Pancreas (tissue), 10 donors: Measurements from ENCODE around the gene PKP1. TPM values are rescaled to one million over a fixed set of nuclear protein-coding genes. Genes with fewer than 3 reads are reported as not detected.

Experiments used
- ATAC-seq, 4 donors: fragments of 200-7000 bp; cut with Tn5 transposase; one replicate each; pipeline versions ENCODE4 v1.8.0 to v1.9.1; 2020; ENCODE audit warnings: mild to moderate bottlenecking in 4 of 4, moderate library complexity in 4 of 4
- DNase-seq, 6 donors: peaks; one replicate each; pipeline ENCODE4 v3.0.0-alpha.2; 2020
- FAIRE-seq: peaks from 2 replicates; lab custom pipeline; 2012; peaks lifted over from hg19 to GRCh38; lab: Jason Lieb, UNC
- H3K27ac ChIP-seq, 4 donors: fragments of 200-600 bp; sonication (generic); 1 replicate in 3 of 4; 2 replicates in 1 of 4; pipeline versions ENCODE4 v1.5.0 to v1.8.0; 2020
- H3K27me3 ChIP-seq, 4 donors: fragments of 200-600 bp; one replicate each; pipeline ENCODE4 v1.8.0; 2021
- H3K36me3 ChIP-seq, 3 donors: fragments of 200-600 bp; sonication (generic) in 1 of 3; one replicate each; pipeline versions ENCODE4 v1.5.0 to v1.8.0; 2020 to 2021
- H3K4me1 ChIP-seq, 3 donors: fragments of 200-600 bp; one replicate each; pipeline ENCODE4 v1.8.0; 2021
- H3K4me3 ChIP-seq, 4 donors: fragments of 200-600 bp; sonication (generic) in 2 of 4; one replicate each; pipeline versions ENCODE4 v1.5.0 to v1.8.0; 2020 to 2021
- H3K9me3 ChIP-seq, 4 donors: fragments of 200-600 bp; one replicate each; pipeline ENCODE4 v1.8.0; 2021
- CTCF ChIP-seq, 4 donors: fragments of 200-600 bp; sonication (generic) in 3 of 4; IDR thresholded peaks; one replicate each; pipeline versions ENCODE4 v1.5.0 to v1.8.0; 2021; ENCODE audit warnings: antibody characterized with exemption in 4 of 4
- WGBS, 2 donors: extraction: QIAGEN DNeasy Blood & Tissue Kit; methylation state at CpG; one replicate each; pipeline ENCODE4 v1.1.7; 2013; 5-methylcytosine and 5-hydroxymethylcytosine counted together
- intact Hi-C, 3 donors: fragments of 100-400 bp; cut with DNase I; formaldehyde crosslinking; loops; one replicate each; pipeline versions ENCODE4 v1.11.1 to v1.14.2; 2022
- polyA plus RNA-seq, 2 donors: library from polyadenylated mRNA; stranded (reverse); fragments of 200-250 nt; gene quantifications; one replicate each; pipeline ENCODE4 v1.2.3, GENCODE V29; 2013
- total RNA-seq, 6 donors: library from RNA; stranded (reverse); fragmentation: NEBNext Ultra II Directional in 4 of 6; extraction: Animal tissue kit (Norgen Biotek cat#: 25700) in 4 of 6; gene quantifications; one replicate each; pipeline versions ENCODE4 v1.2.1 to v1.2.4, GENCODE V29; 2021 to 2023
- donor health status: healthy with polysubstance abuse.
- donor health status: DM: no; HTN: no; CAD: no; lungs with moderate emphysema.
- donor health status: DM: no; HTN: no; CAD: no.
- donor health status: control.
- donor health status: control.
- donor health status: Bipolar disorder and iron deficiency.
- donor health status: DM: yes; HTN: yes; CAD: no.
- donor health status: DM: no; HTN: no; CAD: no.
- donor health status: DM: no; HTN: no; CAD: no.
- donor health status: DM: yes; HTN: yes; CAD: no.

PKP1 gene
- total and polyA plus RNA-seq, 8 donors = 0.04 to 0.37 (median 0.12) TPM; not detected in 1

GRCh38 chr1:201371276-201371675 lies 88.0 kb downstream of the PKP1 start:
- intact Hi-C loops = no loop called here
- ATAC-seq (no peak), DNase-seq (no peak)

GRCh38 chr1:201371792-201372191 lies 88.5 kb downstream of the PKP1 start:
- Histone ChIP-seq H3K4me3 (no peak overlapping the region), H3K4me1 (no peaks in the 10 kb centered on the region), H3K27ac (no peak overlapping the region), H3K36me3 (no peaks in the 10 kb centered on the region), H3K9me3 (no peaks in the 10 kb centered on the region), H3K27me3 (no peaks in the 10 kb centered on the region)
- no peak for TF ChIP-seq CTCF (IDR thresholded peaks at IDR 0.05)
- WGBS, 2 donors = 50 to 55% methylated on average over 6 of the region's 6 CpGs
- FAIRE-seq = no peak
- intact Hi-C loops = no loop called here
- ATAC-seq = no peak
- DNase-seq = no peak

More at GRCh38 chr1:201371276-201371675, 88.0 kb downstream of the PKP1 start:
- Histone ChIP-seq H3K27ac (no peak overlapping the region), H3K9me3 (no peaks in the 10 kb centered on the region), H3K36me3 (no peaks in the 10 kb centered on the region), H3K4me3 (no peak overlapping the region), H3K27me3 (no peaks in the 10 kb centered on the region), H3K4me1 (no peaks in the 10 kb centered on the region)
- WGBS, 2 donors = 62 to 69% methylated on average over 9 of the region's 9 CpGs
- TF ChIP-seq CTCF (IDR thresholded peaks at IDR 0.05) = no peak
- FAIRE-seq = no peak

- 12 to 16% methylated on average over 7 of the region's 7 CpGs for WGBS, 2 donors
Measured at GRCh38 chr1:201374364-201374763, 91.1 kb downstream of the PKP1 start.

GRCh38 chr1:201375169-201375568 lies 91.9 kb downstream of the PKP1 start:
- Histone ChIP-seq H3K4me1 (no peaks in the 10 kb centered on the region), H3K27me3 (no peaks in the 10 kb centered on the region), H3K9me3 (no peaks in the 10 kb centered on the region), H3K4me3 (no peak overlapping the region), H3K36me3 (no peaks in the 10 kb centered on the region), H3K27ac (no peak overlapping the region)
- 51 to 58% methylated on average over 4 of the region's 4 CpGs for WGBS, 2 donors
- intact Hi-C loops = no loop called here
- no peak for TF ChIP-seq CTCF (IDR thresholded peaks at IDR 0.05)
- FAIRE-seq = no peak
- ATAC-seq = no peak
- DNase-seq = no peak

More at GRCh38 chr1:201374364-201374763, 91.1 kb downstream of the PKP1 start:
- ATAC-seq (no peak), DNase-seq (no peak), FAIRE-seq (no peak)
- H3K4me1 ChIP-seq = no peaks in the 10 kb centered on the region
- no peaks in the 10 kb centered on the region for H3K9me3 ChIP-seq
- H3K27me3 ChIP-seq = no peaks in the 10 kb centered on the region
- no peaks in the 10 kb centered on the region for H3K36me3 ChIP-seq
- H3K4me3 ChIP-seq = no peak overlapping the region
- TF ChIP-seq CTCF (IDR thresholded peaks at IDR 0.05) = no peak
- intact Hi-C loops = no loop called here
- no peak overlapping the region for H3K27ac ChIP-seq

GRCh38 chr1:201376107-201376463 lies 92.8 kb downstream of the PKP1 start:
- ATAC-seq = no peak
- intact Hi-C loops = no loop called here
- no peak for DNase-seq
- Histone ChIP-seq H3K27ac (no peak overlapping the region), H3K4me3 (no peak overlapping the region), H3K9me3 (no peaks in the 10 kb centered on the region), H3K27me3 (no peaks in the 10 kb centered on the region), H3K4me1 (no peaks in the 10 kb centered on the region), H3K36me3 (no peaks in the 10 kb centered on the region)
- no peak for TF ChIP-seq CTCF (IDR thresholded peaks at IDR 0.05)
- no peak for FAIRE-seq
- WGBS, 2 donors = 10 to 21% methylated on average over 4 of the region's 4 CpGs
